HG03025 (cell line): ENCODE results near the gene FBF1.
"Not testable (repeated sequence)": the region's sequence is repeated elsewhere in the genome, so short reads cannot be mapped to it uniquely, and the experiment has no call there.

Source experiments
- ATAC-seq: cut with Tn5 transposase; IDR thresholded peaks from one replicate; pipeline ENCODE4 v1.9.1; 2021; ENCODE audit warnings: mild to moderate bottlenecking, moderate library complexity; ENCODE audit not compliant: unreplicated experiment, low FRiP score

The FBF1 gene

DNA sequence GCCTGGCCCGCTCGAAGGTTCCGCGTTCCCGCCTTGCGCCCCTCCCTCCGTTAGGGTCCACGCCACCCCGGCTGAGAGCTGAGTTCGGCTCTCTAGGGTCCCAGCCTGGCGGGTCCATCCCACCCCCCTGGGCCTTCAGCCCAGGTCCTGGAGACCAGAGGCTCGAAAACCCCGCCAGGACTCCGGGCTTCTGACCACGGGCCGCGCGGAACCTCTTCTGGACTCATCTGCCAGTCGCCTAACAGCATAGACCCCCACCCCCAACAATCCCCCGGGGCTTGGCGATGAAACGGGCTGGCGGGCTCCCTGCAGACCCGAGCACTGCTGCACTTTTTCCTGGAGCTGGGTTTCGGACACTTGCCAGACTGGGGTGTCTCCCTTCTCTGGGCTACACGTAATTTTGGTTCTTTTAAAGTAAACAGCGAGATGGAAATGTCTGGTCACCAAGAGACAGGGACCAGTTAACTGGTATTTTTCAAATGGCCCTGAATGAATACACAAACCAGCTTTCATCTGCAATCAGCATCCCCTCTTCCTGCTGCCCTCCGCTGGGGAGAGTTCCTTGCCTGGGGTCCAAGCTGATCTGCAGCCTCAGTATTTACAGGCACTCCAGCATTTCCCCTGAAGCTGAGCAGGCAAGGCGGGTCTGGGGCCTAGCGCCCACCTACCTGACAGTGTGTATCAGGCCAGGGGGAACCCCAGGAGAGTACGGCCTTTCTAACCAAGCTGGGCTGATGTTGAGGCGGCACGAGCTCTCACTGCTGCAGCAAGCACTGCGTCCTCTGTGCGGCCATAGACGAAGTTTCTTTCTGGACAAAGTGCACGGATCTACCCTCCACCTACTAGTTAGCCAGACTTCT is 43.5 kb downstream of the FBF1 start:
- ATAC-seq: no peak

GRCh38 chr17:75896415-75897159 is 44.3 kb downstream of the FBF1 start, which contains the start of gene TRIM65:
TRIM65 (minus strand) TSS chr17:75896951; CDS start chr17:75896937, 14 bp downstream.
- ATAC-seq: no peak

- ATAC-seq: no peak
Measured at GRCh38 chr17:75895370-75896155, 45.3 kb downstream of the FBF1 start.

DNA sequence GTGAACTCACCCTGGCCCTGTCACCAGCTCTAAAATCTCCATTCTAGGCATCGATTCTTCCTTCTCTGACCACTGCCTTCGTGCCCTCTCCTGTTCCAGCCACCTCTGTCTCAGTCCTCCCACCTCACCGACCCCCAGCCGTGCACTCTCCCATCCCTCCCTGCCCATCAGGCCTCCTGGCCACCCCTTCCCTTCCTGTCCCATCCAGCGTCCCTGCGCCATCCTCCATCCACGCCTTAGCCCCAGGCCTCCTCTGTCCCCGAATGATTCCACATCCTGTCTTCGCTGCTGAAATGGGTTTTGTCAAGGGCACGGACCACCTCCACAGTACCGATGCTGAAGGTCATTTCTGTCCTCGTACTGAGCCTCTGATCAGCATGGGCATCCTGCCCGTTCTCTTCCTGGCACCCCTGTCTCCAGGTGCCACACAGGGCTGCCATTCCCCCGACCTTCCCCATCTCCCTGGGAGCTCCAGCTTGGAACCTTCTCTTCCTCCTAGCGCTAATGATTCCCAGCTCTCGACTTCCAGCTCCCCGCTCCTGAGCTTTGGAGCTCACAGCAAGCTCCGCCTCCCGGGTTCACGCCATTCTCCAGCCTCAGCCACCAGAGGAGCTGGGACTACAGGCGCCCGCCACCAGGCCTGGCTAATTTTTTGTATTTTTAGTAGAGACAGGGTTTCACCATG is 46.7 kb downstream of the FBF1 start:
- ATAC-seq: no peak

DNA sequence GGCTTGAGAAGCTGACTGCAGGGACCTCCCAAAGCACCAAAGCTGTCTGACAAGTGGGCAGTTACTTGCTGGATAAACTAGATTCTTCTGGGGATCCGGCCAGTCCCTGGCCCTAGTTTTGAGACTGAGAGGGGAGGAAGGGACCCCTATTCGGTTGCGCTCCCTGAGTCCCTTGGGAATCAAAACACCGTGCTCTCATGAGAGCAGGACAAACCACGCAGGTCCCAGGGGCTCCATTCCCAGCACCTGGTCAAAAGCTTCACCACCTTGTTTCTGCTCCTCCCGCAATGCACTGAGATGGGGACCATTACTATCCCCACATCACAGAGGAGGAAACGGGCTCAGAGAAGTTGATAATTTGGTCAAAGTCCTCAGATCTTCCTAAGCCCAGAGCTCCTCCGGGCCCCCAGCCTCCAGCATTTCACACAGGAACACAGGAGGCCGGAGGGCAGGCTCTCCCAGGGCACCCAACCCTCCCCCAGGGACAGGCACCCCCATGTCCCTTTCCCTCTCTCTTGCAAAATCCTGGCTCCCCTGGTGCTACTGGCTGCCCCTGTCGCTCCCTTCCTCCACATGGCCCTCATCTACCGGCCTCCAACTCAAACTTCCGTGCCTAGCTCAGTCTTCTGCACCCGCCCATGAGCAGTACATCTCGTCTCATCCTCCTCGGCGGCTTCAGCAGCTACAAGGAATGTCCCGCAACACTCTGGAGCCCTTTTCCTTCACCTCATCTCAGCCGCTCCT is 47.4 kb downstream of the FBF1 start:
- no peak for ATAC-seq

DNA sequence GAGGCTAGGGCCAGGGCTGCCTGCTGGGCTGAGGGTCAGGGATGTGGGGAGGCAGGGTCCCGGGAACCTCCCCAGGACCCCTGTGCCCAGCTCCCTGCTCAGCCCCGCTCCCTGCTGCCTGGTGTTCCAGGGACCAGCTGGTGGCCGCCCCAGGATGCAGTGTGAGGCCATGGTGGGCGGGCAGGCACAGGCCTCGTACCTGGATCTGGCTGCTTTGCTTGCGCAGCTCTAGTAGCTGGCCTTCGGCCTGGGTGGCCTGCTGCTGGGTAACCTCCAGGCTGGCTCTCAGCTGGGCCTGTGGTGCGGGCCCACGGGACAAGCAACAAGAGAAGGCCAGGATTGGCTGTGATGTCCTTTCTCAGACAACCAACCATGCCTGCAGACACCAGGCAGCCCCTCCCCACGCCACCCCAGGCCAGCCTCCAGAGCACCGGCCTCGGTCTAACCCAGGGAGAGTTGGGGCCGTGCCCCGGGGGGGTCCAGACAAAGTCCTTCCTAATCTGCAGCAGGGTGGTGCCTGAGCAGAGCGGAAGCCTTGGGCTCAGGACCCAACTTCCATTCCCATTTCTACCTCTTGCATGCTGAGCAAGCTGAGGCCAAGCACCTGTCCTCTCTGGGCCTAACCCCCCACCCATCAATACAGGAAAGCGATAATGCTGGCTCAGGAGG is 48.2 kb downstream of the FBF1 start:
- no peak for ATAC-seq

DNA sequence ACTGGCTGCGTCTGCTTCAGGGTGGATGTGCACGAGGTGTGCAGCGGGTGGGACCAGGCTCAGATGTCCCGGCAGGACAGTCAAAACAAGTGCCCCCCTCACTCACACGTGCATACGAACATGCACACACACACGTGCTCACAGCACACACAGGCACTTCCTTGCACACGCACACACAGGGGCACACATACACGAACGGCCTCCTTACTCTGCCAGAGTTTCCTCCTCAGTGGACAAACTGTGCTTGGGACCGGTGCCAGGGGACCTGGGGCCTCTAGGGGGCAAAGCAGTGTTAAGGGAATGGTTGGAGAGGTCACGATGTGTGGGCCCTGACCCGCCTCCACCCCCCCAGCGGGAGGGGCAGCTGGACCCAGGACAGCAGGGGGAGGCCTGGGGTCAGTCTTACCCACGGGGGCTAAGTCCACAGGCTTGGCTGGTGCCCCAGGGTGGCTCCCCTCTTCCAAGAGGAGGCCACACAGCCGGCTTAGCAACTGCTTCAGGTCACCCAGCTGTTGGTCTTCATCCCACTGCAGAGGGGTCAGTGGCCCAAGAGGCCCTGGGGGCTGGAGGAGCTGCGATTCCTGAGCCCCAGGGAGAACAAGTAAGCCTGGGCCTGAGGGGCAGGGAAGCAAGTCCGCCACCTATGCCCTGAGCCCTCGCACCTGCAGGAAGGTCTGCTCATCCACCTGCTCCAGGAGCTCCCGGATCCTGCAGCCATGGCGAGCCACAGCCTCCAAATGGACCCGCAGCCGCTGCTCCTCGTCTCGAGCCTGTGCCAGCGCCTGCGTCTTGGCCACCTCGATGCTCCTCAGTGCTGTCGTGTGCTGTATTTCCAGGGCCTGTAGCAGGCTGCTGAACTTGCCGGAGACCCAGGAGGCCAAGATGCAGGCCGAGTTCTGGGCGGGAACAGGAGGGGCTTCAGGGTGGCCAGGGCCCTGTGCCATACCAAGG is 49.0 kb downstream of the FBF1 start:
- no peak for ATAC-seq

- no peak for ATAC-seq
Measured at GRCh38 chr17:75891022-75891604, 49.7 kb downstream of the FBF1 start.

DNA sequence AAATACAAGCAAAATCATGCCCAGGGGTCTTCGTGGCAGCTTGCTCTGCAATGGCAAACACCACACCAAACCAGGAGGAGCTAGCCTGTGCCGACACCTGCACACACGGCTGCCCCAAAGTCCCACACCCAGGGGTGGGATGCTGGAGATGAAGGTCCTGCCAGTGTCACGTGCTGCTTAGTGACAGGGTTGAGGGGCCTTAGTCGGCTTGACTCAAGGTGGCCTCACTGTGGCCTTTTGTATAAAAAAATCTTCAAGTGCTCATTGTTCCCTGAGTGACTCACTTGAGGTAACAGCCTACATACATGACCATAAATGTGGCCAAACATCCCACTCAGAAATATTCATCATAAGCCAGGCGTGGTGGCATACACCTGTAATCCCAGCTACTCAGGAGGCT is 51.4 kb downstream of the FBF1 start:
- ATAC-seq: no peak

DNA sequence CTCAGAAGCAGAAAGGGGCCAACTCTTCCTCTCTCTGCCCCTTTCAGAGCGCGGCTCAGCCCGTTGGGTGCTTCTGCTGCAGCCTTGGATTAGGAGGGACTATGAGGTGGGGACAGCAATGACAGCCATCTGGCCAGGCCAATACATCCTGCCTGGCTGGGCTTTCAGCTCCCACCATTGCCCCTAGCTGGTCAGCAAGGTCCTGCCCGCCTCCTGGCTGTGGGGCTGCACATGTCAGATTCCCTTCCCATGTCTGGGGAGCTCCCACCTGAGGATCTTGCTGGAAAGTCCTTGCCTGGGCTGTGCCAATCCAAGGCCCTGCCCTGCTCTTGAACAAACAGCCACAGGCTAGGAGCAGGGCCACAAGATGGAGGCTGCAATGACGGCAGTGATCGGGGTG is 52.4 kb downstream of the FBF1 start:
- ATAC-seq: no peak

- not testable (repeated sequence) for ATAC-seq
Measured at GRCh38 chr17:75885860-75886259, 55.0 kb downstream of the FBF1 start.

DNA sequence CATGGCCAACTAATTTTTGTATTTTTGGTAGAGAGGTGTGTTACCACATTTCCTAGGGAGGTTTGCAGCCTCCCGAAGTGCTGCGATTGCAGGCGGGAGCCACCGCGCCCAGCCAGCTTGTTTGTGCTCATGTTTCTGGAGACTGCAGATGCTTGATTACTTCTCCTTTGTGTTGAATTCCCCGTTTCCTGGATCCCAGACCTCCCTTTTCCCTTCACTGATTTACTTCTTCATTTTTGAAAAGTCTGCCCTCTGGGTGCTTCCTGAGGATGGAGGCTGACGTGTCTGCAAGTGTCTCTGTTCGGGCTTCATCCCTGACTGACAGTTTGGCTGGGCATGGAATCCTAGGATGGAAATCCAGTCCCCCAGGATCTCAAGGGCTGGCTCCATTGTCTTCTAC is 55.4 kb downstream of the FBF1 start:
- no peak for ATAC-seq

DNA sequence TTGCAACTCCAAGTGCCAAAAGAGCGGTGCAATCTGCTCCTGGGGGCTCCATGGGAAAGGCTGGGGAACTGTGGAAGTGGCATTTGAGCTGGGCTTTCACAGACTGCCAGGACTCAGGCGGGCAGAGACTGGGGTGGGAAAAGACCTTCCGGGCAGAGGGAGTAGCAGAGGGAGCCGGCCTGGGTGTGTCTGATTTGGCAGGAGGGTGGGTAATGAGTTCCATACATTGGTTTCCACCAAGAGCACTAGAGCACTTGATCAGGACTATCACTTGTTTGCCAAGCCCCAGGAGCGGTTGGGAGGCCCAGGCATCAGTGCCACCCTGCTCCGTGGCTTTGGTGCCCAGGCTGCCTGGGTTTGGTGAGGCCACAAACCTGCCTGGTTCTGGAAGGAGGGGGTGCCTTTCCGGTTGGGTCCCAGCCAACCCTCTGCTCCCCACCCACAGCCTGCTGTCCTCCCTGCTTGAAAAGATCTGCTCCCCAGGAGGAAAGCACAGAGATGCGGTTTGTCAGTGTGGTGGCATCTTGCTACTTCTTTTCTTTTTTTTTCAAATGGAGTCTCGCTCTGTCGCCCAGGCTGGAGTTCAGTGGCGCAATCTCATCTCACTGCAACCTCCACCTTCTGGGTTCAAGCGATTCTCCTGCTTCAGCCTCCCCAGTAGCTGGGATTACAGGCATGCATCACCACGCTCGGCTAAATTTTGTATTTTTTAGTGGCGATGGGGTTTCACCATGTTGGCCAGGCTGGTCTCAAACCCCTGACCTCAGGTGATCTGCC is 59.0 kb downstream of the FBF1 start:
- no peak for ATAC-seq

DNA sequence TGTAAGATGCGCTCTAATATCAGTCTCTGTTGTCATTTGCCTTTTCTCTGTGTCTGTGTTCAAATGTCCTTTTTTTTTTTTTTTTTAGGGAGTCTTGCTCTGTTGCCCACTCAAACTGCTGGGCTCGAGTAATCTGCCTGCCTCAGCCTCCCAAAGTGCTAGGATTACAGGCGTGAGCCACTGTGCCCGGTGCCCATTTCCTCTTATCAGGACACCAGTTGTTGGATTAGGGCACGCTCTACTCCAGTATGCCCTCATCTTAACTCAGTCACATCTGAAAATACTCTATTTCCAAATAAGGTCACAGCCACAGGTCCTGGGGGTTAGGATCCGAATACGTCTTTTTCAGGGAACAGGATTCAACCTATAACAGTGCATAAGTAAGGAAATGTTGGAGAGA is 60.6 kb downstream of the FBF1 start:
- no peak for ATAC-seq

DNA sequence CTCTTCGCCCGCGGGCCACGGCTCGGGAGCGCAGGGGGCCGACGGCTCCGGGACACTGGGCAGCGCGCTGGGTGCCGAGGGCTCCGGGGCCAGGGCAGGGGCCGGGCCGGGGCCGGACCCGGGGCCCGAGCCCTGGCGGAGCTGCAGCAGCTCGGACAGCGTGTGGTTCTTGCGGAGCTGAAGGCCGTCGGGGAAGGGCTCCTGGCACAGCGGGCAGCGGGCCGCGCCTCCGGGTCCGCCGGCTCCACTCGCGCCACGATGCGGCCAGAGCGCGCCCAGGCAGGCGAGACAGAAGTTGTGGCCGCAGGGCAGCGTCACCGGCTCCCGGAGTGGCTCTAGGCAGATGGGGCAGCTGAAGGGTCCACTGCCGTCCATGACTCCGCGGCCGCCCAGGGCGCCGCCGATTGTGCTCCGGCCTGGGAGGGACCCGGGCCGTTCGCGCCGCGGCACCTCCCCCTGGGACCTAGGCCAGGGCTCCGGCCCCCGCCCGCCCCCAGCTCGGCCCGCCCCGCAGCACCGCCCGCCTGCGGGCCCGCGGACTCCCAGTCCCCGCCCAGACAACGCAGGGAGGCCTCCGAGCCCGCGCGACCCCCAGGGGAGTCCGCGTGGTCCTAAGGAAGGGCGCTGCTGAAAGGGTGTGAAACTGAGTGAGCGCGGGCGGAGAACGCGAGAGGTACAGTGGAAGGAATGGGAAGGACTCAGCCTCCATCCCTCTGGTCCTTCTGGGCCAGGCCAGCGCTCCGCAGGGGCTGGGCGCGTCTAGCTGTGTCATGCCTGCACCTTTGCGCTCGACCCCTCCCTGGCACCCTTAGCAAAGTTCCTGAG is 62.5 kb downstream of the FBF1 start, which contains the start of gene TRIM47:
TRIM47 (minus strand) TSS at position 408 of the 825 bp plus-strand sequence; CDS start at position 375, 33 bp downstream.
- ATAC-seq: no peak

DNA sequence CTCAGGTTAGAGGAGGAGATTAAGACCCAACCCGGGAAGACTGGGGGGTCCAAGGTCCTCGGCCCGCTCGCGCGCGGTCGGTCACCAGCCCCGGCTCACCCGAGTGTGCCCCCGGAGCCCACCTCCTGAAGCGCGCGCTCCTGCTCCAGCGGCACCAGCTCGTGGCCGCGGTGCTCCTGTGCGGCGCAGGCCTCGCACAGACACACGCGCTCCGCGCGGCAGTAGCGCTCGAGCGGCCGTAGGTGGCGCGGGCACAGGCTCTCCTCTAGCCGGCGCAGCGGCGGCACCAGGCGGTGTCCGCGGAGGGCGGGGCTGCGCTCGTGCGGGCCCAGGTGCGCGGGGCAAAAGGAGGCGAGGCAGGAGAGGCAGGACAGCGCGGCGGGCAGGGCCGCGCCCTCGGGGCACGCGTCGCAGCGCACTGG is 63.1 kb downstream of the FBF1 start:
- no peak for ATAC-seq
